HFFc6 (cell line): ENCODE data around the gene CCP110. TPM values are rescaled to one million over a fixed set of nuclear protein-coding genes. Genes with fewer than 3 reads are reported as not detected.

Experiments used
- DNase-seq: peaks from one replicate; pipeline ENCODE4 v3.0.0-alpha.2; 2018
- H3K27ac Mint-ChIP-seq: 2 replicates; pipeline ENCODE4 v1.8.0; 2020; ENCODE audit warnings: mild to moderate bottlenecking, mixed read lengths
- H3K27me3 Mint-ChIP-seq: 2 replicates; pipeline ENCODE4 v1.8.0; 2021; ENCODE audit warnings: mild to moderate bottlenecking, moderate library complexity, mixed read lengths; ENCODE audit not compliant: insufficient read depth
- H3K36me3 Mint-ChIP-seq: 2 replicates; pipeline ENCODE4 v1.8.0; 2021; ENCODE audit warnings: low read depth, mixed read lengths
- H3K4me1 Mint-ChIP-seq: 2 replicates; pipeline ENCODE4 v1.8.0; 2020; ENCODE audit warnings: low read depth, mixed read lengths
- H3K4me3 Mint-ChIP-seq: 2 replicates; pipeline ENCODE4 v1.8.0; 2020; ENCODE audit warnings: mild to moderate bottlenecking, moderate library complexity, mixed read lengths
- H3K9me3 Mint-ChIP-seq: 2 replicates; pipeline ENCODE4 v1.8.0; 2020; ENCODE audit warnings: mild to moderate bottlenecking, mixed read lengths
- total RNA-seq, 6 experiments: library from RNA; stranded (reverse); fragmentation: NEBNext Ultra II Directional; extraction: Animal tissue kit (Norgen Biotek cat#: 25700); gene quantifications; 2 replicates in 1 of 6; 3 replicates in 5 of 6; pipeline ENCODE4 v1.2.3, GENCODE V29; 2021
- TF ChIP-seq, protein P1 (sequence below): fragments of 200-600 bp; sonication (generic); IDR thresholded peaks from 2 replicates; pipeline ENCODE4 v1.5.0; 2021; ENCODE audit warnings: antibody characterized with exemption, mild to moderate bottlenecking

The CCP110 gene
- total RNA-seq, 6 experiments from 2014 or later = 12.7 to 18.2 (median 16.5) TPM

GRCh38 chr16:19578378-19578971 lies 54.7 kb downstream of the CCP110 start:
- peaks cover 54% of the 10 kb centered on the region for H3K36me3 Mint-ChIP-seq
- H3K9me3 Mint-ChIP-seq = no peaks in the 10 kb centered on the region
- H3K4me1 Mint-ChIP-seq = no peaks in the 10 kb centered on the region
- TF ChIP-seq, protein P1, sequence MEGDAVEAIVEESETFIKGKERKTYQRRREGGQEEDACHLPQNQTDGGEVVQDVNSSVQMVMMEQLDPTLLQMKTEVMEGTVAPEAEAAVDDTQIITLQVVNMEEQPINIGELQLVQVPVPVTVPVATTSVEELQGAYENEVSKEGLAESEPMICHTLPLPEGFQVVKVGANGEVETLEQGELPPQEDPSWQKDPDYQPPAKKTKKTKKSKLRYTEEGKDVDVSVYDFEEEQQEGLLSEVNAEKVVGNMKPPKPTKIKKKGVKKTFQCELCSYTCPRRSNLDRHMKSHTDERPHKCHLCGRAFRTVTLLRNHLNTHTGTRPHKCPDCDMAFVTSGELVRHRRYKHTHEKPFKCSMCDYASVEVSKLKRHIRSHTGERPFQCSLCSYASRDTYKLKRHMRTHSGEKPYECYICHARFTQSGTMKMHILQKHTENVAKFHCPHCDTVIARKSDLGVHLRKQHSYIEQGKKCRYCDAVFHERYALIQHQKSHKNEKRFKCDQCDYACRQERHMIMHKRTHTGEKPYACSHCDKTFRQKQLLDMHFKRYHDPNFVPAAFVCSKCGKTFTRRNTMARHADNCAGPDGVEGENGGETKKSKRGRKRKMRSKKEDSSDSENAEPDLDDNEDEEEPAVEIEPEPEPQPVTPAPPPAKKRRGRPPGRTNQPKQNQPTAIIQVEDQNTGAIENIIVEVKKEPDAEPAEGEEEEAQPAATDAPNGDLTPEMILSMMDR = no peak
- no peaks in the 10 kb centered on the region; the same call in 1 of the 2 replicates for H3K27me3 Mint-ChIP-seq
- DNase-seq = no peak
- H3K27ac Mint-ChIP-seq = no peak overlapping the region
- no peak overlapping the region for H3K4me3 Mint-ChIP-seq

- Mint-ChIP-seq H3K27me3 (no peaks in the 10 kb centered on the region; the same call in 1 of the 2 replicates), H3K36me3 (peaks cover 43% of the 10 kb centered on the region), H3K4me3 (no peak overlapping the region), H3K27ac (no peak overlapping the region), H3K4me1 (peaks cover 13% of the 10 kb centered on the region; the same call in 1 of the 2 replicates), H3K9me3 (no peaks in the 10 kb centered on the region)
- DNase-seq = no peak
- TF ChIP-seq, protein P1 = no peak
These were observed 58.5 kb downstream of the CCP110 start for GRCh38 chr16:19582050-19582831.

DNA sequence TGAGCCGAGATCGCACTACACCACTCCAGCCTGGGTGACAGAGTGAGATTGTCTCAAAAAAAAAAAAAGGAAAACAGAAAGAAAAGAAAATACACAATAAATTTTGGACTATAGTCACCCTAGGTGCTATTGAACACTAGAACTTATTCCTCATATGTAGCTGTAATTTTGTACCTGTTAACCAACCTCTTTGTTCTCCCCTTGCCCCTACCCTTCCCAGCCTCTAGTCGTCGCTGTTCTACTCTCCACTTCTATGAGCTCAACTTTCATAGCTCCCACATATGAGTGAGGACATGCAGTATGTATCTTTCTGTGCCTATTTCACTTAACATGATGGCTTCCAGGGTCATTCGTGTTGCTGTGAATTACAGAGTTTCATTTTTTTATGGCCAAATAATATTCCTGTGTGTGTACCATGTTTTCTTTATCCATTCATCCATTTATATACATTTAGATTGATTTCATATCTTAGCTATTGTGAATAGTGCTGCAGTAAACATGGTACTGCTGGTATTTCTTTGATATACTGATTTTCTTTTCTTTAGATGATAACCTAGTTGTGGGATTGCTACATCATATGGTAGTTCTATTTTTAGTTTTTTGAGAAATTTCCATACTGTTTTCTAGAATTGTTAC lies 60.0 kb downstream of the CCP110 start:
- Mint-ChIP-seq H3K36me3 (peaks cover 39% of the 10 kb centered on the region), H3K27ac (no peak overlapping the region), H3K9me3 (no peaks in the 10 kb centered on the region), H3K4me3 (no peak overlapping the region), H3K27me3 (no peaks in the 10 kb centered on the region; the same call in 1 of the 2 replicates), H3K4me1 (peaks cover 13% of the 10 kb centered on the region)
- TF ChIP-seq, protein P1 = peak; percentile 85
- DNase-seq = peak; percentile 30

DNA sequence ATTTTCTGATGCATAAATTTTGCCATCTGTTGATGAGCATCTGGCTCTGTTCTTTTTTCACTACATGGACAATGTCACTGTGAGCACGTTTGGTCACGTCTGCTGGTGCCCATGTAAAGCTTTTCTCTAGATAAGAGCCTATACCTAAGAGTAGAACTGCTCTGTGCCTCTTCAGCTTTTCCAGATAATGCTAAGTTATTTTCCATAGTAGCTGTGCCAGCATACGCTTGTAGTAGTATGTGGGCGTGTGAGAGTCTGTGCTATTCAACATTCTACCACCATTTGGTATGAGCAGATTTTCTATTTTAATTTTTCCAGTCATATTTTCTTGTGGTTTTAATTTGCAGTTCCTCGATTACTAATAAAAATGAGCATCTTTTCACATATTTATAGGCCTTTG lies 64.9 kb downstream of the CCP110 start:
- H3K9me3 Mint-ChIP-seq = no peaks in the 10 kb centered on the region
- peaks cover 22% of the 10 kb centered on the region for H3K36me3 Mint-ChIP-seq
- peak; percentile 4 for DNase-seq
- TF ChIP-seq, protein P1 = peak; percentile 9; the same call in 1 of the 2 replicates
- peaks cover 28% of the 10 kb centered on the region for H3K4me1 Mint-ChIP-seq
- no peaks in the 10 kb centered on the region for H3K27me3 Mint-ChIP-seq
- H3K27ac Mint-ChIP-seq = peak overlapping the region; percentile 16; the same call in 1 of the 2 replicates
- no peak overlapping the region for H3K4me3 Mint-ChIP-seq

- Mint-ChIP-seq H3K4me3 (no peak overlapping the region), H3K4me1 (peaks cover 23% of the 10 kb centered on the region), H3K27ac (peak overlapping the region; percentile 88), H3K27me3 (no peaks in the 10 kb centered on the region), H3K36me3 (peaks cover 22% of the 10 kb centered on the region), H3K9me3 (no peaks in the 10 kb centered on the region)
- DNase-seq = no peak
- TF ChIP-seq, protein P1 = no peak
These were observed 65.4 kb downstream of the CCP110 start for GRCh38 chr16:19589106-19589505.
